SK-N-SH (cell line): ENCODE measurements around the gene DIAPH2.

Experiments
- EZH2phosphoT487 ChIP-seq: fragments of 200-600 bp; sonication (generic); IDR thresholded peaks from 2 replicates; pipeline ENCODE4 v1.6.1; 2017; ENCODE audit warnings: low read depth, mixed run types, mild to moderate bottlenecking, antibody characterized with exemption, moderate library complexity, borderline replicate concordance
- NRF1 ChIP-seq: IDR thresholded peaks from 2 replicates; pipeline ENCODE4 v1.6.1; 2012; ENCODE audit warnings: low read depth, mild to moderate bottlenecking, low read length
- POLR2AphosphoS5 ChIP-seq: IDR thresholded peaks from 2 replicates; pipeline ENCODE4 v1.6.1; 2012; ENCODE audit warnings: low read depth, low read length
- RAD21 ChIP-seq: IDR thresholded peaks from 2 replicates; pipeline ENCODE4 v1.6.1; 2012; ENCODE audit warnings: mild to moderate bottlenecking, low read length
- TF ChIP-seq, protein P1 (sequence below): fragments of 200-600 bp; sonication (generic); IDR thresholded peaks from 2 replicates; pipeline ENCODE4 v1.6.1; 2017; ENCODE audit warnings: antibody characterized with exemption, mild to moderate bottlenecking, moderate library complexity
- TF ChIP-seq, protein P2 (sequence below): IDR thresholded peaks from 2 replicates; pipeline ENCODE4 v1.4.0; 2012; ENCODE audit warnings: low read depth
- TF ChIP-seq, protein P3 (sequence below): IDR thresholded peaks from 2 replicates; pipeline ENCODE4 v1.6.1; 2012; ENCODE audit warnings: mild to moderate bottlenecking, low read depth, low read length, moderate library complexity
- TF ChIP-seq, protein P4 (sequence below): fragments of 150-350 bp; IDR thresholded peaks from 2 replicates; pipeline ENCODE4 v1.6.1; 2017; ENCODE audit warnings: antibody characterized with exemption, low read length, low read depth, borderline replicate concordance

DNA sequence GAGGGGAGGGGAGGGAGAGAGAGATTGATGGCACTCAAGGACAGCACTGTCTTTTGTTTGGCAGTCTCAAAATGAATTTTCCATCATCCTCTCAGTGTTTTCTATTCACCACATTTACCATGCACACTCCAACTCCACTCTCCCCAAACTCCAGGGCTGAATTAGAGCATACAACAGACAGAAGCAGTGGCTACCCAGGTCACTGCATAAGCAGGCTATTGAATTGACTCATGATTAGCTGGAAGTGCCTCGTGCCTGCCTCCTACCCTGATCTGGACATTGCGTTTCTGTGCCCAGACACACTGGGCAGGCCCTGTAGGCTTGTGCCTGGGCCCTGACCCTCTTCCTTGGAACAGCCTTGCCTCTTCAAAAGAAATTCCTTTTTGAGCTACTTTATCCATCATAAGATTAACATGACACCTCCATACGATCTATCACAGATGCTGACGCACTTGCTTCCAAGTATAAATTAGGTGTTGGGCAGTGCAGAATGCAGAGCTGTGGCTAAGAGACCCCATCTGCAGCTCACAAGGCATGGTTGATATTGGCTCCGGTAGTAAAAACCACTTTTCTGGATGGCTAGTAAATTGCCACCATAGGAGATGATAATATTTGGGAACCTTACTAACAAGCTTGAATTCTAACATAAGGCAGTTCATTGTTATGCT is 952.0 kb downstream of the DIAPH2 start:
- no peak for TF ChIP-seq EZH2phosphoT487
- TF ChIP-seq, protein P1, sequence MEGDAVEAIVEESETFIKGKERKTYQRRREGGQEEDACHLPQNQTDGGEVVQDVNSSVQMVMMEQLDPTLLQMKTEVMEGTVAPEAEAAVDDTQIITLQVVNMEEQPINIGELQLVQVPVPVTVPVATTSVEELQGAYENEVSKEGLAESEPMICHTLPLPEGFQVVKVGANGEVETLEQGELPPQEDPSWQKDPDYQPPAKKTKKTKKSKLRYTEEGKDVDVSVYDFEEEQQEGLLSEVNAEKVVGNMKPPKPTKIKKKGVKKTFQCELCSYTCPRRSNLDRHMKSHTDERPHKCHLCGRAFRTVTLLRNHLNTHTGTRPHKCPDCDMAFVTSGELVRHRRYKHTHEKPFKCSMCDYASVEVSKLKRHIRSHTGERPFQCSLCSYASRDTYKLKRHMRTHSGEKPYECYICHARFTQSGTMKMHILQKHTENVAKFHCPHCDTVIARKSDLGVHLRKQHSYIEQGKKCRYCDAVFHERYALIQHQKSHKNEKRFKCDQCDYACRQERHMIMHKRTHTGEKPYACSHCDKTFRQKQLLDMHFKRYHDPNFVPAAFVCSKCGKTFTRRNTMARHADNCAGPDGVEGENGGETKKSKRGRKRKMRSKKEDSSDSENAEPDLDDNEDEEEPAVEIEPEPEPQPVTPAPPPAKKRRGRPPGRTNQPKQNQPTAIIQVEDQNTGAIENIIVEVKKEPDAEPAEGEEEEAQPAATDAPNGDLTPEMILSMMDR = no peak
- TF ChIP-seq, protein P2, sequence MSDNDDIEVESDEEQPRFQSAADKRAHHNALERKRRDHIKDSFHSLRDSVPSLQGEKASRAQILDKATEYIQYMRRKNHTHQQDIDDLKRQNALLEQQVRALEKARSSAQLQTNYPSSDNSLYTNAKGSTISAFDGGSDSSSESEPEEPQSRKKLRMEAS = no peak
- TF ChIP-seq, protein P3, sequence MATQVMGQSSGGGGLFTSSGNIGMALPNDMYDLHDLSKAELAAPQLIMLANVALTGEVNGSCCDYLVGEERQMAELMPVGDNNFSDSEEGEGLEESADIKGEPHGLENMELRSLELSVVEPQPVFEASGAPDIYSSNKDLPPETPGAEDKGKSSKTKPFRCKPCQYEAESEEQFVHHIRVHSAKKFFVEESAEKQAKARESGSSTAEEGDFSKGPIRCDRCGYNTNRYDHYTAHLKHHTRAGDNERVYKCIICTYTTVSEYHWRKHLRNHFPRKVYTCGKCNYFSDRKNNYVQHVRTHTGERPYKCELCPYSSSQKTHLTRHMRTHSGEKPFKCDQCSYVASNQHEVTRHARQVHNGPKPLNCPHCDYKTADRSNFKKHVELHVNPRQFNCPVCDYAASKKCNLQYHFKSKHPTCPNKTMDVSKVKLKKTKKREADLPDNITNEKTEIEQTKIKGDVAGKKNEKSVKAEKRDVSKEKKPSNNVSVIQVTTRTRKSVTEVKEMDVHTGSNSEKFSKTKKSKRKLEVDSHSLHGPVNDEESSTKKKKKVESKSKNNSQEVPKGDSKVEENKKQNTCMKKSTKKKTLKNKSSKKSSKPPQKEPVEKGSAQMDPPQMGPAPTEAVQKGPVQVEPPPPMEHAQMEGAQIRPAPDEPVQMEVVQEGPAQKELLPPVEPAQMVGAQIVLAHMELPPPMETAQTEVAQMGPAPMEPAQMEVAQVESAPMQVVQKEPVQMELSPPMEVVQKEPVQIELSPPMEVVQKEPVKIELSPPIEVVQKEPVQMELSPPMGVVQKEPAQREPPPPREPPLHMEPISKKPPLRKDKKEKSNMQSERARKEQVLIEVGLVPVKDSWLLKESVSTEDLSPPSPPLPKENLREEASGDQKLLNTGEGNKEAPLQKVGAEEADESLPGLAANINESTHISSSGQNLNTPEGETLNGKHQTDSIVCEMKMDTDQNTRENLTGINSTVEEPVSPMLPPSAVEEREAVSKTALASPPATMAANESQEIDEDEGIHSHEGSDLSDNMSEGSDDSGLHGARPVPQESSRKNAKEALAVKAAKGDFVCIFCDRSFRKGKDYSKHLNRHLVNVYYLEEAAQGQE = no peak
- TF ChIP-seq POLR2AphosphoS5 = no peak
- TF ChIP-seq, protein P4, sequence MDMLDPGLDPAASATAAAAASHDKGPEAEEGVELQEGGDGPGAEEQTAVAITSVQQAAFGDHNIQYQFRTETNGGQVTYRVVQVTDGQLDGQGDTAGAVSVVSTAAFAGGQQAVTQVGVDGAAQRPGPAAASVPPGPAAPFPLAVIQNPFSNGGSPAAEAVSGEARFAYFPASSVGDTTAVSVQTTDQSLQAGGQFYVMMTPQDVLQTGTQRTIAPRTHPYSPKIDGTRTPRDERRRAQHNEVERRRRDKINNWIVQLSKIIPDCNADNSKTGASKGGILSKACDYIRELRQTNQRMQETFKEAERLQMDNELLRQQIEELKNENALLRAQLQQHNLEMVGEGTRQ = no peak
- no peak for TF ChIP-seq NRF1
- TF ChIP-seq RAD21 = no peak
